AG08396 (cell line): ENCODE results near the gene NABP2.
"Not testable (repeated sequence)": the region's sequence is repeated elsewhere in the genome, so short reads cannot be mapped to it uniquely, and the experiment has no call there.

Experiments used
- DNase-seq: peaks from one replicate; pipeline ENCODE4 v3.0.0; 2012; ENCODE audit warnings: low spot score, mixed read lengths

NABP2 gene

GRCh38 chr12:56247923-56248322 lies 23.8 kb downstream of the NABP2 start:
- DNase-seq: no peak

- DNase-seq: no peak
Measured at GRCh38 chr12:56248711-56249110, 24.6 kb downstream of the NABP2 start.

- no peak for DNase-seq
Measured at GRCh38 chr12:56252649-56253048, 28.5 kb downstream of the NABP2 start.

GRCh38 chr12:56253091-56253490 lies 28.9 kb downstream of the NABP2 start:
- DNase-seq: no peak

GRCh38 chr12:56255671-56256070 lies 31.5 kb downstream of the NABP2 start:
- DNase-seq: no peak

GRCh38 chr12:56256326-56256960 lies 32.3 kb downstream of the NABP2 start:
- DNase-seq: no peak

GRCh38 chr12:56257071-56257470 lies 32.9 kb downstream of the NABP2 start:
- DNase-seq: no peak

GRCh38 chr12:56257491-56258067 lies 33.4 kb downstream of the NABP2 start:
- peak; percentile 61 for DNase-seq

GRCh38 chr12:56258068-56258819 lies 34.1 kb downstream of the NABP2 start, which contains the start of gene ANKRD52:
TSS of gene ANKRD52 (minus strand) at chr12:56258384. CDS start at chr12:56258269, 115 bp downstream.
- peak; percentile 95 for DNase-seq

- no peak for DNase-seq
Measured at GRCh38 chr12:56258820-56259183, 34.7 kb downstream of the NABP2 start.

GRCh38 chr12:56260380-56260779 lies 36.2 kb downstream of the NABP2 start:
- DNase-seq: no peak

- DNase-seq: no peak
Measured at GRCh38 chr12:56260921-56261320, 36.8 kb downstream of the NABP2 start.

- DNase-seq: peak; percentile 80
Measured at GRCh38 chr12:56261503-56262232, 37.5 kb downstream of the NABP2 start.

GRCh38 chr12:56262955-56263354 lies 38.8 kb downstream of the NABP2 start:
- not testable (repeated sequence) for DNase-seq

GRCh38 chr12:56266068-56266692 lies 42.0 kb downstream of the NABP2 start:
- DNase-seq: not testable (repeated sequence)

GRCh38 chr12:56266693-56267442 lies 42.7 kb downstream of the NABP2 start, which contains the start of gene COQ10A:
TSS of gene COQ10A (plus strand) at chr12:56266942. CDS start at chr12:56267119, 177 bp downstream.
- DNase-seq: peak; percentile 97

- no peak for DNase-seq
Measured at GRCh38 chr12:56267443-56268071, 43.4 kb downstream of the NABP2 start.

- peak; percentile 63 for DNase-seq
Measured at GRCh38 chr12:56271031-56271430, 46.9 kb downstream of the NABP2 start.

- not testable (repeated sequence) for DNase-seq
Measured at GRCh38 chr12:56272468-56272867, 48.3 kb downstream of the NABP2 start.

- DNase-seq: no peak
Measured at GRCh38 chr12:56274299-56274698, 50.2 kb downstream of the NABP2 start.

- no peak for DNase-seq
Measured at GRCh38 chr12:56278905-56279304, 54.8 kb downstream of the NABP2 start.
